Measurements from ENCODE around the gene TMEM38B.

- TF ChIP-seq POLR2A (IDR thresholded peaks at IDR 0.05; ENCODE audit: low read depth, low read length) (no peak), POLR2AphosphoS5 (IDR thresholded peaks at IDR 0.05; ENCODE audit: low read depth, low read length) (no peak)
Measured at GRCh38 chr9:105816202-105816744, 121.9 kb downstream of the TMEM38B start.

Data from GM12892 (cell line).